Mucosa of stomach (tissue), 1 donor: ENCODE data around the gene GATA1.
"Not testable (repeated sequence)": the region's sequence is repeated elsewhere in the genome, so short reads cannot be mapped to it uniquely, and the experiment has no call there.

Source experiments
- H3K27me3 ChIP-seq: one replicate; pipeline ENCODE4 v1.7.0; 2013; ENCODE audit warnings: mild to moderate bottlenecking, low read length; ENCODE audit not compliant: control insufficient read depth, insufficient read depth
- H3K36me3 ChIP-seq: one replicate; pipeline ENCODE4 v1.7.0; 2013; ENCODE audit warnings: low read length; ENCODE audit not compliant: control insufficient read depth, insufficient read depth
- H3K4me1 ChIP-seq: one replicate; pipeline ENCODE4 v1.7.0; 2013; ENCODE audit warnings: mild to moderate bottlenecking, low read length; ENCODE audit not compliant: control insufficient read depth, insufficient read depth
- H3K4me3 ChIP-seq: one replicate; pipeline ENCODE4 v1.7.0; 2013; ENCODE audit warnings: low read length
- H3K9ac ChIP-seq: one replicate; pipeline ENCODE4 v1.7.0; 2013; ENCODE audit warnings: mild to moderate bottlenecking, low read length, moderate library complexity
- H3K9me3 ChIP-seq: one replicate; pipeline ENCODE4 v1.7.0; 2013; ENCODE audit warnings: mild to moderate bottlenecking, low read length, moderate library complexity; ENCODE audit not compliant: control insufficient read depth
- donor health status: Pancreatic carcinoma.

The GATA1 gene

DNA sequence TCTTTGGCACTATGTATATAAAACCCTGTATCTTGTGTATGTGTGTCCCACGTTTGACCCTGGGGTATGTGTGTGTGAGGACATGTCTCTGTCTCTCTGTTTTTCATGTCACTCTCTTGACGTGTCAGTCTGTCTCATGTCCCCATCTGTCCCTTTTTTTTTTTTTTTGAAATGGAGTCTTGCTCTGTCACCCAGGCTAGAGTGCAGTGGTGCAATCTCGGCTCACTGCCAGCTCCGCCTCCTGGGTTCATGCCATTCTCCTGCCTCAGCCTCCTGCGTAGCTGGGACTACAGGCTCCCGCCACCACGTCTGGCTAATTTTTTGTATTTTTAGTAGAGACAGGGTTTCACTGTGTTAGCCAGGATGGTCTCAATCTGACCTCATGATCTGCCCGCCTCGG lies 33.0 kb downstream of the GATA1 start:
- H3K36me3 ChIP-seq = not testable (repeated sequence)

DNA sequence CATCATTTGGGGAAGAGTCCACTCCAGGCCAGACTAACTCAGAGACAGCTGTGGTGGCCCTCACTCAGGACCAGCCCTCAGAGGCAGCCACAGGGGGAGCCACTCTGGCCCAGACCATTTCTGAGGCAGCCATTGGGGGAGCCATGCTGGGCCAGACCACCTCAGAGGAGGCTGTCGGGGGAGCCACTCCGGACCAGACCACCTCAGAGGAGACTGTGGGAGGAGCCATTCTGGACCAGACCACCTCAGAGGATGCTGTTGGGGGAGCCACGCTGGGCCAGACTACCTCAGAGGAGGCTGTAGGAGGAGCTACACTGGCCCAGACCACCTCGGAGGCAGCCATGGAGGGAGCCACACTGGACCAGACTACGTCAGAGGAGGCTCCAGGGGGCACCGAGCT lies 36.7 kb downstream of the GATA1 start:
- H3K4me1 ChIP-seq = no peaks in the 10 kb centered on the region
- no peak overlapping the region for H3K9ac ChIP-seq
- H3K4me3 ChIP-seq = no peak overlapping the region
- H3K9me3 ChIP-seq = no peaks in the 10 kb centered on the region
- no peaks in the 10 kb centered on the region for H3K27me3 ChIP-seq
- H3K36me3 ChIP-seq = no peaks in the 10 kb centered on the region

More for the DNA sequence above, 33.0 kb downstream of the GATA1 start:
- H3K27me3 ChIP-seq, H3K4me3 ChIP-seq, H3K4me1 ChIP-seq, H3K9me3 ChIP-seq, H3K9ac ChIP-seq: not testable (repeated sequence)

DNA sequence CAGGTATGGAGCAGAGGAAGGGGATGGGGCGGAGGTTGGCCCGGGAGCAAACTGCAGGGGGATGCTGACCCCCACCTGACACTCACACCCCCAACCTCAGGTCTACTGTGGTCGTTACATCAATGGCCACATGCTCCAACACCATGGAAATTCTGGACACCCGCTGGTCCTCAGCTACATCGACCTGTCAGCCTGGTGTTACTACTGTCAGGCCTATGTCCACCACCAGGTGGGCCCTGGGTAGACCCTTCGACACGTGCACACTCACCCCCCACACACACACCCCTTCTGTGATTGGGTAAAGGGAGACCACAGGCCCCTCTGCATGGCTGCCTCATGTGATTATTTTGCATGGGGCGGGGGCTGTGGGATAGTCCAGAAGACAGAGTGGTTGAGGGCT lies 37.7 kb downstream of the GATA1 start:
- Histone ChIP-seq H3K27me3 (no peaks in the 10 kb centered on the region), H3K4me1 (no peaks in the 10 kb centered on the region), H3K9me3 (no peaks in the 10 kb centered on the region), H3K36me3 (no peaks in the 10 kb centered on the region), H3K4me3 (no peak overlapping the region), H3K9ac (no peak overlapping the region)

DNA sequence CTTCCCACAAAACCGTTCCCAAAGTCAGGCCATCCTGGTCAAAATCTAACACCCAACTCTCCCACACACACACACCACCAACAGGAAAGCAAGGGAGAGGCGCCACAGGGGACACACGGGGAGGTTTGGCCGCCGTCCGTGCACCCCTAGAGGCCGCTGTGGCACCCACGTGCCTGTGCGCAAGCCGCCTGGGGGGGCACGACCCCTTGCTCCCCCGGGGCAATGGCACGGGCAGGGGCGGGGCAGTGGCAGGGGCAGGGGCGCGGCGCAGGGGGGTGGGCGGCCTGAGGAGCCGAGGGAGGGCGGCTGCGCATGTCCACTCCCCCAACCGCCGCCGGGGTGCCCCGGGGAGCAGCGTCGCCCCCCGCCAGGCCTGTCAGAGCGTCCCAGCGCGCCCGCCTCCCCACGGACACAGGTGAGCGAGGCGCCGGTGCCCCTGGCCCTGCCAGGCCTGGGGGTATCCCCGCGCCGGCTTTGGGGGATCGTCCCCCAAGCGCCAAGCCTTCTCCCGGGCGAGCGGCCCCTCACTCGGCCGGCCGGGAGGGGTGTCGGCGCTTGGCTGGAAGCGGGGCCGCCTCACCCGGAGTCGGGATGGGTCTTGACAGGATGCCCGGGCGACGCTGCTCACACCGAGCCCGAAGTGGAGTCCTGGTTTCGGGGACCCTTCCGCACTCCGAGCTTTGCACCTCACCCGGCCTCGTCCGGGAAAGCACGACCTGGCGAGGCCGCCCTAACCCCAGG lies 39.9 kb downstream of the GATA1 start, which contains the start of gene ERAS:
Gene ERAS, plus strand, starts transcription at position 379 of the 741 bp plus-strand sequence. CDS start 2,611 bp downstream, outside the sequence.
- no peak within 1 kb of the TSS for H3K9ac ChIP-seq
- H3K36me3 ChIP-seq = no peaks in the 10 kb centered on the region
- H3K4me3 ChIP-seq = no peak within 1 kb of the TSS
- no peaks in the 10 kb centered on the region for H3K4me1 ChIP-seq
- H3K9me3 ChIP-seq = no peaks in the 10 kb centered on the region
- H3K27me3 ChIP-seq = peaks cover 9% of the 10 kb centered on the region

DNA sequence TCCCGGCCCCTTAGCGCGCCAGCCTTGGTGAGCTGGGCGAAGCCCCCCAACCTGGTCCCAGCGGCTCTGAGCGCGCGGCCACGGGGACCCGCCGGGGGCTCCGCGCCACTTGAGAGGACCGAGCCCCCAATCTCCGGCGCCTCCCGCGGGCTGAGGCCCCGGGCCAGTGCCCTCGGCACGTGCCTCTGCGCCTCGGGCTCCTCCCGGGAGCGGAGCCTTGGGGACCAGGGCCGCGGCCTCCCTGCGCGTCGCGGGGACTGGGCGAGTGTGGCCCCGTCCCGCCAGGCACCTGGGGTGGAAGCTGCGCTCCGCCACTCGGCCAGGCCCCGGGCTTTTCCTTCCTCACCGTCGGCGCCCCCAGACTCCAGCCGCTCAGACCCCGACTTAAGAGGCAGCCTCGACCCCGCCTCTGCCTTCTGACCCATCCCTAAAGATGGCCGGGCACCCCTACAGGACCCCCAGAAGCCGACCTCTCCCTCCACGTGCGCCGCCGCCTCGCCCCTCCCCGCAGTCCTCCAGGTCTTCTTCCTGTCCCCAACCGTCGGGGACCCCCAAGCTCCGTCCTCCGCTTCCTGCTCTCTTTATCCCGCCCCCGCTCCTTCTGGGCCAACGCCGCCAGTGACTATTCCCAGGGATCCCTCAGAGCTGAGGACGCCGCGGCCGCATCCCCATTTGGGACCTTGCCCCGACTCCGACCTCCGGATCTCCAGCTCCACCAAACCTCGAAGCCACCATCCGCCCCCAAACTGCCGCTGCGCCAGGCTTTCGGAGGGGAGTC lies 40.7 kb downstream of the GATA1 start:
- H3K9me3 ChIP-seq = no peaks in the 10 kb centered on the region
- H3K36me3 ChIP-seq = no peaks in the 10 kb centered on the region
- H3K4me3 ChIP-seq = no peak overlapping the region
- H3K9ac ChIP-seq = no peak overlapping the region
- H3K27me3 ChIP-seq = peaks cover 14% of the 10 kb centered on the region
- H3K4me1 ChIP-seq = no peaks in the 10 kb centered on the region

DNA sequence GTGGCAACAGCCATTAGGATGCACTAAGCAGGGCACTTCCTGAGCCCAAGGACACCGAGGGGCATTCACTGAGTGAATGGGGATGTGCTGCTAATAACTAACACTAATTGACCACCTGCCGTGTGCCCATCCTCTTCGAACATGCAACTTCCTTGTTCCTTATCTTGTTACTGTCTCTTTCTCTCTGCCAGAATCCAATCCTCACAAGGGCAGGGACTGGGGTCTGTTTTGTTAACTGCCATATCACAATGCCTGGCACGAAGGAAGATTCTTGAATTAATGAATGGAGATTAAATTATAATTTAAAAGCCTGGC lies 41.2 kb downstream of the GATA1 start:
- Histone ChIP-seq H3K9ac (no peak overlapping the region), H3K9me3 (no peaks in the 10 kb centered on the region), H3K4me1 (no peaks in the 10 kb centered on the region), H3K27me3 (peaks cover 14% of the 10 kb centered on the region), H3K36me3 (no peaks in the 10 kb centered on the region), H3K4me3 (no peak overlapping the region)

DNA sequence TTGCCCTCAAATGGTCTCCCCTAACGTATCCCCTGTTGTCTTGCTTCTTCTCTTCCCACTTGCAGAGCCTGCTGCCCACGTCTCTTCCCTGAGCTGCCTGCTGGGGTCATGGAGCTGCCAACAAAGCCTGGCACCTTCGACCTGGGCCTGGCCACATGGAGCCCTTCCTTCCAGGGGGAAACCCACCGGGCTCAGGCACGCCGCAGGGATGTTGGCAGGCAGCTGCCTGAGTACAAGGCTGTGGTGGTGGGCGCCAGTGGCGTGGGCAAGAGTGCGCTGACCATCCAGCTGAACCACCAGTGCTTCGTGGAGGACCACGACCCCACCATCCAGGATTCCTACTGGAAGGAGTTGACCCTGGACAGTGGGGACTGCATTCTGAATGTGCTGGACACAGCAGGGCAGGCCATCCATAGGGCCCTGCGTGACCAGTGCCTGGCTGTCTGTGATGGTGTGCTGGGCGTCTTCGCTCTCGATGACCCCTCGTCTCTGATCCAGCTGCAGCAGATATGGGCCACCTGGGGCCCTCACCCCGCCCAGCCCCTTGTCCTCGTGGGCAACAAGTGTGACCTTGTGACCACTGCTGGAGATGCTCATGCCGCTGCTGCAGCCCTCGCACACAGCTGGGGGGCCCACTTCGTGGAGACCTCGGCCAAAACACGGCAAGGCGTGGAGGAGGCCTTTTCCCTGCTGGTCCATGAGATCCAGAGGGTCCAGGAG lies 42.8 kb downstream of the GATA1 start:
- no peaks in the 10 kb centered on the region for H3K9me3 ChIP-seq
- no peaks in the 10 kb centered on the region for H3K36me3 ChIP-seq
- peaks cover 15% of the 10 kb centered on the region for H3K27me3 ChIP-seq
- H3K4me1 ChIP-seq = no peaks in the 10 kb centered on the region
- no peak overlapping the region for H3K4me3 ChIP-seq
- no peak overlapping the region for H3K9ac ChIP-seq

DNA sequence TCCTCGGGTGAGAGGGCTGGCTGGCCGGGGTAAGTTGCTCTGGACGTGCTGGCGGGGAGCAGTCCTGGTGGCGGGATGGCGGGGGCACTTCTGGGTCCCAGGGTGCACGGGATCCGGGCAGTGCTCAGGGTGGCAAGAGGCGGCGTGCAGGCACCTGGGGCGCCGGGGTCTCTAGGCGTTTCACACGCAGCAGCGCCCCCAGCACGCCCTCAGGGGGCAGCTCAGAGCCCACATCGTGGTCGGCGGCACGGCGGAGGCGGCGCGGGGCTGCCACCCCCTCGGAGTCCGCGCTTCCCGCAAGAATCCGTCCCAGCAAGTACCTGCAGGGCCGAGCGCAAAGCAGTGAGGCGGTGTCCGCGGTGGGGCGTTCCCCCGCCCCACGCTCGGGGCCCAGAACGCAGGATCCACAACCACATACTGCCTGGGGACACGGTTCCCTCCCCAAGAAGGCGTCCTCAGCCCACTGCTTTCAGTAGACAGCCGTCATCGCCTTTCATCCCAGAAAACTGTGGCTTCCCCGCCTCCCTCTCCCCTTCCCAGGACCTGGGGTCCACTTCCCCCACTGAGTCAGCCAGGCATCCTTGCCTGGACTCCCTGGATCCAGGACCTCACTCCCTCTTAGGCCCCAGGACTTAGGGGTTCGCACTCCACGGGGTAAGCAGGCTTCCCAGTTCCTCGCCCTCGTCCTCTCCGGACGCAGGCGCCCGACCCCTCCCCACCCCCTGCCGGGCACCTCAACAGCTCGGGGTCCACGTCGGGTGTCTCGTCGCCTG lies 44.9 kb downstream of the GATA1 start:
- H3K27me3 ChIP-seq = peaks cover 26% of the 10 kb centered on the region
- H3K9ac ChIP-seq = no peak overlapping the region
- H3K4me3 ChIP-seq = no peak overlapping the region
- H3K36me3 ChIP-seq = no peaks in the 10 kb centered on the region
- no peaks in the 10 kb centered on the region for H3K4me1 ChIP-seq
- H3K9me3 ChIP-seq = no peaks in the 10 kb centered on the region

DNA sequence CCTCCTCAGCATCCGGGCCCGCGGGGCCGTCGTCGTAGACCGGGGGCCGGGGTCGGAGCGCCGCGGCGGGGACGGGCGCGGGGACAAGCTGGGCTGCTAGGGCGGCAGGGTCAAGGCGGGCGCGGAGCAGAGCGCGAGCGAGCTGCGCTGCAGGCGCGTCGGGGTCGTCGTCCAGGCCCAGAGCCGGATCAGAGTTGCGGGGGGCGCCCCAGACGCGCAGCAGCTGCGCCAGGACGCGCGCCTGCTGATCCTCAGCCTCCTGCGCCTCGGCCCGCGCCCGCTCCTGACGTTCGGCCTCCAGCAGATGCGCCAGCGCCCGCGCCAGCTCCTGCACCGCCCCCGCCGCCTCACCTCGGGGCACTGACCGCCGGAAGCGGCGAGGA lies 45.5 kb downstream of the GATA1 start:
- Histone ChIP-seq H3K4me3 (no peak overlapping the region), H3K9ac (no peak overlapping the region), H3K27me3 (peaks cover 26% of the 10 kb centered on the region), H3K4me1 (no peaks in the 10 kb centered on the region), H3K36me3 (no peaks in the 10 kb centered on the region), H3K9me3 (no peaks in the 10 kb centered on the region)

DNA sequence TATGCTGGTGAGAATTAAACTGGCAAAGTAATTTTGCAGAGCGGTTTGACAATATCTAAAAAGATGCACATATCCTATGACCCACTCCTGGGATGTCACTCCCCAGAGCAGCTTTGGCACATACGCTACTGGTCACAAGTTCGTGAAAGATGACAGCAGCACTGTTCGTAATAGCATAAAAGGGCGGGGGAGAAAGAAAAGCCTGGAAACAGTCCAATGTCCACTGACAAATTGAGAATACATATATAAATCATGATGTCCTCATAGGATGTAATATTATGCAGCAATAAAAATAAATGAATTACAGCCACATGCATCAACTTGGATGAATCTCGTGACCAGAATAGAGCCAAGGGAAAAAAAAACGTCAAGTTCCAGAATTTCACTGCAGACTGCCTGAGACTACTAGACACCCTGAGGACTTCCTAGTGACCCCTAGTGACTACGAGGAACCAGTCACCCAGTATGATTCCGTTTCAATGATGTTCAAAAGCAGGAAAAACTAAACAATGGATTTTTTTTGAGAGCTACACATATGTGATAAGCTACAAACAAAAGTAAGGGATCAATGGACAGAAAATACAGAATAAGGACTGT lies 47.2 kb downstream of the GATA1 start:
- Histone ChIP-seq H3K9me3 (no peaks in the 10 kb centered on the region), H3K9ac (no peak overlapping the region), H3K36me3 (no peaks in the 10 kb centered on the region), H3K4me1 (no peaks in the 10 kb centered on the region), H3K27me3 (peaks cover 26% of the 10 kb centered on the region), H3K4me3 (no peak overlapping the region)

DNA sequence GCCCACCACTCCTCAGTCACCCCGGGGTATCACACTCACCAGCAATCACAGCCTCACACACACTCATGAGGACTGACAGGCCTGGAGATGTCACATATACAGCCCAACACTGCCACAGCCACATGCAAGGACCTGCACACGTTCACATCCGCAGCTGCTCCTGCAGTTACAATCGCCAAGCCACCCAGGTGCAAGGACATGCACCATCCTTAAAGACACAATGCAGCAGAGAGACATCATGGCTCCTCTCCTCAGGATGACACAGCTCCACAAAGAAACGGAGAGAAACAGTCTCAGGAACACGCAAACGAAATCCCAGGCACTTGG lies 48.0 kb downstream of the GATA1 start:
- Histone ChIP-seq H3K9me3 (no peaks in the 10 kb centered on the region), H3K27me3 (peaks cover 26% of the 10 kb centered on the region), H3K4me3 (no peak overlapping the region)

More for the DNA sequence above, 48.0 kb downstream of the GATA1 start:
- H3K9ac ChIP-seq = no peak overlapping the region
- H3K4me1 ChIP-seq = no peaks in the 10 kb centered on the region
- no peaks in the 10 kb centered on the region for H3K36me3 ChIP-seq
